Measurements from ENCODE around the gene CD226.

- TF ChIP-seq POLR2A (IDR thresholded peaks at IDR 0.05) = no peak
- TF ChIP-seq CTCF (IDR thresholded peaks at IDR 0.05) = no peak
Observed at GRCh38 chr18:69951182-69951581, 3.5 kb upstream of the CD226 start.
